Neuronal stem cell (in vitro differentiated cells): ENCODE measurements around the gene ZKSCAN4.
A peak's percentile ranks its signal among the peaks of the same experiment; 100 is the strongest.

Experiments used
- DNase-seq: peaks from one replicate; pipeline ENCODE4 v3.0.0-alpha.2; 2013; ENCODE audit warnings: low spot score
- H2AFZ ChIP-seq: one replicate; pipeline ENCODE4 v1.6.1; 2013; ENCODE audit warnings: mild to moderate bottlenecking, low read length, inconsistent platforms
- H2AK5ac ChIP-seq: 2 replicates; pipeline ENCODE4 v1.6.1; 2013; ENCODE audit warnings: low read depth, mild to moderate bottlenecking, inconsistent platforms, low read length, moderate library complexity, mixed read lengths
- H2BK120ac ChIP-seq: 2 replicates; pipeline ENCODE4 v1.6.1; 2013; ENCODE audit warnings: low read depth, mild to moderate bottlenecking, inconsistent platforms, low read length, moderate library complexity, mixed read lengths
- H2BK12ac ChIP-seq: one replicate; pipeline ENCODE4 v1.6.1; 2013; ENCODE audit warnings: low read length, inconsistent platforms
- H2BK15ac ChIP-seq: 2 replicates; pipeline ENCODE4 v1.6.1; 2013; ENCODE audit warnings: mild to moderate bottlenecking, low read length, inconsistent platforms, mixed read lengths
- H2BK5ac ChIP-seq: one replicate; pipeline ENCODE4 v1.6.1; 2013; ENCODE audit warnings: inconsistent platforms, mild to moderate bottlenecking, low read length, moderate library complexity
- H3K14ac ChIP-seq: one replicate; pipeline ENCODE4 v1.6.1; 2013; ENCODE audit warnings: low read length, inconsistent platforms
- H3K18ac ChIP-seq: 2 replicates; pipeline ENCODE4 v1.6.1; 2013; ENCODE audit warnings: low read length, inconsistent platforms
- H3K23ac ChIP-seq: 2 replicates; pipeline ENCODE4 v1.6.1; 2013; ENCODE audit warnings: low read depth, mild to moderate bottlenecking, mixed read lengths, low read length, inconsistent platforms; ENCODE audit not compliant: poor library complexity
- H3K27ac ChIP-seq: replicated peaks from 3 replicates; pipeline ENCODE4 v1.5.1; 2013; ENCODE audit warnings: low read length, inconsistent platforms
- H3K27me3 ChIP-seq, 3 experiments: 2 replicates each; pipeline ENCODE4 v1.6.1; 2013; ENCODE audit warnings: low read length in 3 of 3, mild to moderate bottlenecking in 2 of 3, inconsistent platforms in 1 of 3, low read depth in 1 of 3, mixed read lengths in 1 of 3, moderate library complexity in 1 of 3; ENCODE audit not compliant: control insufficient read depth in 3 of 3, insufficient read depth in 3 of 3
- H3K36me3 ChIP-seq, 2 donors: replicated peaks in 1 of 2; 2 replicates each; pipeline ENCODE4 v1.6.1; 2013; ENCODE audit warnings: low read length in 2 of 2; ENCODE audit not compliant: control insufficient read depth in 2 of 2, insufficient read depth in 2 of 2
- H3K4ac ChIP-seq: 2 replicates; pipeline ENCODE4 v1.6.1; 2013; ENCODE audit warnings: inconsistent platforms, mild to moderate bottlenecking, low read length, moderate library complexity
- H3K4me1 ChIP-seq, 2 donors: 1 replicate in 1 of 2; 2 replicates in 1 of 2; pipeline ENCODE4 v1.6.1; 2013; ENCODE audit warnings: low read length in 2 of 2, low read depth in 1 of 2; ENCODE audit not compliant: control insufficient read depth in 2 of 2, insufficient read depth in 1 of 2
- H3K4me2 ChIP-seq: one replicate; pipeline ENCODE4 v1.6.1; 2013; ENCODE audit warnings: mild to moderate bottlenecking, low read length, inconsistent platforms; ENCODE audit not compliant: insufficient read depth, poor library complexity, severe bottlenecking
- H3K4me3 ChIP-seq, 2 donors: 2 replicates each; pipeline ENCODE4 v1.5.1; 2013; ENCODE audit warnings: low read length in 2 of 2, mild to moderate bottlenecking in 2 of 2, inconsistent platforms in 1 of 2, moderate library complexity in 1 of 2
- H3K79me1 ChIP-seq: one replicate; pipeline ENCODE4 v1.6.1; 2013; ENCODE audit warnings: low read depth, mild to moderate bottlenecking, inconsistent platforms, low read length, moderate library complexity
- H3K9ac ChIP-seq: one replicate; pipeline ENCODE4 v1.6.1; 2013; ENCODE audit warnings: mild to moderate bottlenecking, low read depth, low read length, inconsistent platforms; ENCODE audit not compliant: poor library complexity
- H3K9me3 ChIP-seq, 2 donors: replicated peaks in 1 of 2; 2 replicates each; pipeline versions ENCODE3 to v1.6.1; 2013; ENCODE audit warnings: low read length in 2 of 2, mild to moderate bottlenecking in 2 of 2, inconsistent platforms in 1 of 2, low read depth in 1 of 2, mixed read lengths in 1 of 2, moderate library complexity in 1 of 2; ENCODE audit not compliant: control insufficient read depth in 2 of 2, insufficient read depth in 1 of 2
- H4K8ac ChIP-seq: one replicate; pipeline ENCODE4 v1.6.1; 2013; ENCODE audit warnings: low read depth, mild to moderate bottlenecking, inconsistent platforms, low read length, moderate library complexity
- H4K91ac ChIP-seq: one replicate; pipeline ENCODE4 v1.6.1; 2013; ENCODE audit warnings: low read length, low read depth, mild to moderate bottlenecking, inconsistent platforms; ENCODE audit not compliant: poor library complexity
- WGBS, 2 donors: extraction: QIAGEN DNeasy Blood & Tissue Kit; methylation state at CpG; one replicate each; pipeline ENCODE4 v1.1.7; 2013; ENCODE audit warnings: missing lambda C conversion rate in 2 of 2, mixed read lengths in 1 of 2; ENCODE audit not compliant: insufficient read length in 2 of 2, insufficient replicate concordance in 1 of 2; ENCODE audit errors: extremely low coverage in 2 of 2; 5-methylcytosine and 5-hydroxymethylcytosine counted together

The ZKSCAN4 gene

DNA sequence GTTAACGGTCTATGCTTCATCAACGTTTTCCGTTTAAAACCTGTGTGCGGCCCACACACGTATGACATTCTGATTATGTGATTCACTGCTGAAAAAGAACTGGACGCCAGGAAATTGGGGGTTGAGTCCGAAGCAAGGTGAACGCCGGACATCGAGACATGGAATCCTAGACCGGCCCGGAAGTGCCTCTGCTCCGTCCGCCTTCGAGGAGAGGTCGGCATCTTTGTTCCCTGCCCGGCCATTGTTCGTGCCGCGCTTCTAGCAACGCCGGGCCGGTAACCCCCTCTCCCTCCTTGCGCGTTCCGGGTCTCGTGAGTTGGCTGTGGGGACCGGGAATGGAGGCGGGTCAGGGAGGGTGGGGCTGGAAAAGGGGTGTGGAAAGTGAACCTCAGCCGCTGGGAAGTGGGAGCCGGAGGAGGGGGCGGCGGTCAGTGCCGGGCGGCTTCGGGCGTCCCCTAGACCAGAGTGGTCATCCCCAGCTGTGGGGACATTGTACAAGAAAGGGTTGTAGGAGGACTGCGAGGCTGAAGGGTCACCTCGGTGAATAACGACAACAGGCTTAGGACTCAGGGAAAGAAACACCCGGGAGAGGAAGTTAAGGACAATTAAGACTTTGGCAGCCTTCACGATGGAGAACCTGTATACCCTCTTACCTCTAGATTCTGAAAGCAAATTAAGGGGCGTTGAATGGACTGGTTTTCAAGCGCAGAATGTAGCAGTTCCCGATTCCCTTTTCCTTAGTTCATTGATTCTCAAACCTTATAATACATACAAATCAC, 26.8 kb downstream of the ZKSCAN4 start, which contains the start of gene ZSCAN9:
Gene ZSCAN9 (plus strand): TSS at position 220 of the 779 bp plus-strand sequence. CDS start 1,810 bp downstream, outside the sequence.
- H2AFZ ChIP-seq, result peak within 1 kb of the TSS; percentile 89

GRCh38 chr6:28224131-28225055, 27.7 kb downstream of the ZKSCAN4 start:
- Histone ChIP-seq H2AK5ac (no peak overlapping the region), H4K91ac (no peak overlapping the region), H3K4ac (no peak overlapping the region), H2BK15ac (no peak overlapping the region), H3K18ac (no peak overlapping the region), H2AFZ (peak overlapping the region; percentile 89), H3K27me3 (peaks cover 0 to 22% (median 9%) of the 10 kb centered on the region in 3 experiments), H3K36me3 (peaks cover 17 to 28% of the 10 kb centered on the region in 2 donors), H3K23ac (no peak overlapping the region), H3K4me2 (no peak overlapping the region), H3K4me3 (peak overlapping the region; percentile 86 to 92), H2BK5ac (no peak overlapping the region), H2BK120ac (no peak overlapping the region), H2BK12ac (no peak overlapping the region), H4K8ac (no peak overlapping the region), H3K79me1 (peaks cover 2% of the 10 kb centered on the region), H3K4me1 (peaks cover 0 to 4% of the 10 kb centered on the region in 2 donors), H3K9ac (no peak overlapping the region), H3K27ac (peak overlapping the region; percentile 78), H3K14ac (no peak overlapping the region), H3K9me3 (no peaks in the 10 kb centered on the region)
- WGBS, 2 donors, result no CpG with 5 or more reads among the region's 9 CpGs
- DNase-seq, result no peak

More for the DNA sequence above, 26.8 kb downstream of the ZKSCAN4 start, which contains the start of gene ZSCAN9:
- H3K9ac ChIP-seq, result peak within 1 kb of the TSS; percentile 32
- H3K23ac ChIP-seq, result peak within 1 kb of the TSS; percentile 37
- H4K8ac ChIP-seq, result no peak within 1 kb of the TSS
- H3K18ac ChIP-seq, result peak within 1 kb of the TSS; percentile 82
- no peaks in the 10 kb centered on the region for H3K9me3 ChIP-seq
- no CpG with 5 or more reads among the region's 45 CpGs for WGBS, 2 donors
- H3K36me3 ChIP-seq, result peaks cover 17 to 37% of the 10 kb centered on the region in 2 donors
- no peak within 1 kb of the TSS for H2BK120ac ChIP-seq
- peak within 1 kb of the TSS; percentile 78 for H3K27ac ChIP-seq
- H3K14ac ChIP-seq, result peak within 1 kb of the TSS; percentile 21
- no peak within 1 kb of the TSS for H4K91ac ChIP-seq
- H3K27me3 ChIP-seq, result peaks cover 0 to 17% (median 6%) of the 10 kb centered on the region in 3 experiments
- no peak within 1 kb of the TSS for H2BK5ac ChIP-seq
- DNase-seq, result peak; percentile 84
- no peak within 1 kb of the TSS for H2BK15ac ChIP-seq
- H3K4me2 ChIP-seq, result peak within 1 kb of the TSS; percentile 54
- H3K4ac ChIP-seq, result no peak within 1 kb of the TSS
- H2AK5ac ChIP-seq, result no peak within 1 kb of the TSS
- H3K4me1 ChIP-seq, result peaks cover 0 to 4% of the 10 kb centered on the region in 2 donors
- H2BK12ac ChIP-seq, result no peak within 1 kb of the TSS
- peaks cover 2% of the 10 kb centered on the region for H3K79me1 ChIP-seq
- peak within 1 kb of the TSS; percentile 86 to 92 for H3K4me3 ChIP-seq

DNA sequence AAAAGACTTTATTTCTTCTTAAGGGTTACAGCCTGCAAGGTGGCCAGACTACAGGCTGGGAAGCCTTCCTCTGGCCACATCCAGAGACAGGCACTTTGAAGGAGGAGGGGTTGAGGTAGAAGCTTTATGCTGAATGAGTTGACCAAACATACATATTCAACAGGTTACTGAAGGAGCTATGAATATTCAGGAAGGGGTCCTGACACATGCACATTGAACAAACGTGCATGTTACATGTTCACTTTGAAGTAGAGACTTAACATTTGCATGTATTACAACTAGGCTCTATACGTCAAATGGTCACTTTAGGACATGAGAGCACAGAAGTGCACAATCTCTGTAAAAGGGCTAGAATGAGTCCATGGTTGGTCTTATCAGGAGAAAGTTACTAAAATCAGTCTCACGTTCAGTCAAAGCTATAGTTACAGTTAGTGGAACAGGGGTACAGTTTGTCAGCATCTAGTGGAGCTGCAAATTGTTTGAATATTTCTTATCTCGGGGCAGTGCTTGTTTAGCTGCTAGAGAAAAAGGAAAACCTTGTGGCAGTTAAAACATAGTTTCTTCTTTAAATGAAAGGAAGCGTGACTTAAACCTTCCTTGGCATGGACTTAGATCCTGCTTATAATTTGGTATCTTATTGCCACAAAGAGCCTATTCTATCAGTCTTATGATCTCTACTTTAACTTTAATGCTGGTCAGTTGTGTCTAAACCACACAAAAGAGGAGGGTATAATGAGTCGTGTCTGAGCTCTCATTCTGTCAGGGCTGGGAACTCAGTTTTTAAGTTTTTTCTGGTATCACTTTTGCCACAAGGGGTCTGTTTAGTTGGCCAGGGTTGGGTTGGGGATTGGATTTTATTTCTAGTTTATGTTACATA, 31.6 kb downstream of the ZKSCAN4 start:
- Histone ChIP-seq H3K4me3 (no peak overlapping the region), H3K9ac (no peak overlapping the region), H3K18ac (no peak overlapping the region), H2BK120ac (no peak overlapping the region), H2AFZ (peak overlapping the region; percentile 24), H2BK5ac (no peak overlapping the region), H4K8ac (no peak overlapping the region), H3K23ac (no peak overlapping the region), H2BK15ac (no peak overlapping the region), H3K27ac (no peak overlapping the region), H3K4me2 (no peak overlapping the region), H3K9me3 (peaks cover 0 to 3% of the 10 kb centered on the region in 2 donors), H3K14ac (no peak overlapping the region), H3K36me3 (no peaks in the 10 kb centered on the region), H3K4me1 (peaks cover 0 to 3% of the 10 kb centered on the region in 2 donors), H2AK5ac (no peak overlapping the region), H2BK12ac (no peak overlapping the region), H3K79me1 (no peaks in the 10 kb centered on the region), H3K27me3 (peaks cover 0 to 58% (median 11%) of the 10 kb centered on the region in 3 experiments), H3K4ac (no peak overlapping the region), H4K91ac (no peak overlapping the region)
- no peak for DNase-seq
- no CpG with 5 or more reads among the region's 6 CpGs for WGBS, 2 donors
